CD4-positive, alpha-beta T cell treated with Interleukin-1 beta for 1 hour (primary cell): Measurements from ENCODE around the gene AZU1.

ENCODE experiments used
- DNase-seq, 2 donors: peaks; one replicate each; pipeline ENCODE4 v3.0.0-alpha.2; 2020 to 2022

The AZU1 gene

GRCh38 chr19:827710-828321, at the start of gene AZU1:
Gene AZU1 (plus strand): TSS chr19:827837. CDS start chr19:827847, 10 bp downstream.
- DNase-seq: no peak

- no peak for DNase-seq
Measured at GRCh38 chr19:778910-779653, 48.6 kb upstream of the AZU1 start.

- no peak for DNase-seq
Measured at GRCh38 chr19:780935-781334, 46.7 kb upstream of the AZU1 start.

- DNase-seq: no peak
Measured at GRCh38 chr19:781800-782184, 45.8 kb upstream of the AZU1 start.

- DNase-seq: no peak
Measured at GRCh38 chr19:782185-782877, 45.3 kb upstream of the AZU1 start.

- no peak for DNase-seq
Measured at GRCh38 chr19:782878-783668, 44.6 kb upstream of the AZU1 start.

GRCh38 chr19:784541-784940, 43.1 kb upstream of the AZU1 start:
- DNase-seq: no peak

- no peak for DNase-seq
Measured at GRCh38 chr19:787536-787935, 40.1 kb upstream of the AZU1 start.

- DNase-seq: no peak
Measured at GRCh38 chr19:788686-788982, 39.0 kb upstream of the AZU1 start.

- no peak for DNase-seq
Measured at GRCh38 chr19:788983-789700, 38.5 kb upstream of the AZU1 start.

GRCh38 chr19:789701-790060, 38.0 kb upstream of the AZU1 start:
- no peak for DNase-seq

GRCh38 chr19:791007-791566, 36.5 kb upstream of the AZU1 start:
- no peak for DNase-seq

- DNase-seq: no peak
Measured at GRCh38 chr19:791567-792305, 35.9 kb upstream of the AZU1 start.

GRCh38 chr19:792306-792885, 35.2 kb upstream of the AZU1 start:
- no peak for DNase-seq

- no peak for DNase-seq
Measured at GRCh38 chr19:793806-794205, 33.8 kb upstream of the AZU1 start.

GRCh38 chr19:795073-795611, 32.5 kb upstream of the AZU1 start:
- DNase-seq: no peak

- DNase-seq: no peak
Measured at GRCh38 chr19:795691-796581, 31.7 kb upstream of the AZU1 start.

- peak; percentile 100 for DNase-seq
Measured at GRCh38 chr19:796692-797527, 30.7 kb upstream of the AZU1 start, which contains the start of gene PTBP1. Gene PTBP1 (plus strand): TSS chr19:797452. CDS start chr19:797498, 46 bp downstream.
